IMR-90 (cell line): Measurements from ENCODE around the gene EPHB1.

Experiments used
- CEBPB ChIP-seq: IDR thresholded peaks from 2 replicates; pipeline ENCODE4 v1.6.1; 2012; ENCODE audit warnings: low read depth, low read length, improper control_type of control experiment
- CHD1 ChIP-seq: IDR thresholded peaks from 2 replicates; pipeline ENCODE4 v1.6.1; 2012; ENCODE audit warnings: low read depth, low read length, improper control_type of control experiment
- FOS ChIP-seq: fragments of 150-350 bp; IDR thresholded peaks from 2 replicates; pipeline ENCODE4 v1.6.1; 2016; ENCODE audit warnings: low read depth, low read length
- MAZ ChIP-seq: IDR thresholded peaks from 2 replicates; pipeline ENCODE4 v1.6.1; 2012; ENCODE audit warnings: low read depth, mild to moderate bottlenecking, low read length, improper control_type of control experiment, moderate library complexity, borderline replicate concordance
- NFE2L2 ChIP-seq: fragments of 150-350 bp; IDR thresholded peaks from 2 replicates; pipeline ENCODE4 v1.6.1; 2016; ENCODE audit warnings: low read depth, mild to moderate bottlenecking, low read length
- POLR2A ChIP-seq: IDR thresholded peaks from 2 replicates; pipeline ENCODE4 v1.6.1; 2012; ENCODE audit warnings: mild to moderate bottlenecking, low read depth, low read length
- RAD21 ChIP-seq: IDR thresholded peaks from 2 replicates; pipeline ENCODE4 v1.6.1; 2012; ENCODE audit warnings: low read length, improper control_type of control experiment
- RCOR1 ChIP-seq: IDR thresholded peaks from 2 replicates; pipeline ENCODE4 v1.6.1; 2012; ENCODE audit warnings: mild to moderate bottlenecking, low read length, improper control_type of control experiment; ENCODE audit not compliant: insufficient replicate concordance
- SMC3 ChIP-seq: fragments of 150-350 bp; IDR thresholded peaks from 2 replicates; pipeline ENCODE4 v1.6.1; 2016; ENCODE audit warnings: low read depth, mild to moderate bottlenecking, antibody characterized with exemption, low read length, moderate library complexity
- TF ChIP-seq, protein P1 (sequence below): conservative IDR thresholded peaks from 2 replicates; pipeline ENCODE4 v1.5.1; 2012; ENCODE audit warnings: mild to moderate bottlenecking, low read depth, low read length, improper control_type of control experiment
- TF ChIP-seq, protein P2 (sequence below): fragments of 150-350 bp; IDR thresholded peaks from 2 replicates; pipeline ENCODE4 v1.6.1; 2017; ENCODE audit warnings: mild to moderate bottlenecking, antibody characterized with exemption, low read length, low read depth

DNA sequence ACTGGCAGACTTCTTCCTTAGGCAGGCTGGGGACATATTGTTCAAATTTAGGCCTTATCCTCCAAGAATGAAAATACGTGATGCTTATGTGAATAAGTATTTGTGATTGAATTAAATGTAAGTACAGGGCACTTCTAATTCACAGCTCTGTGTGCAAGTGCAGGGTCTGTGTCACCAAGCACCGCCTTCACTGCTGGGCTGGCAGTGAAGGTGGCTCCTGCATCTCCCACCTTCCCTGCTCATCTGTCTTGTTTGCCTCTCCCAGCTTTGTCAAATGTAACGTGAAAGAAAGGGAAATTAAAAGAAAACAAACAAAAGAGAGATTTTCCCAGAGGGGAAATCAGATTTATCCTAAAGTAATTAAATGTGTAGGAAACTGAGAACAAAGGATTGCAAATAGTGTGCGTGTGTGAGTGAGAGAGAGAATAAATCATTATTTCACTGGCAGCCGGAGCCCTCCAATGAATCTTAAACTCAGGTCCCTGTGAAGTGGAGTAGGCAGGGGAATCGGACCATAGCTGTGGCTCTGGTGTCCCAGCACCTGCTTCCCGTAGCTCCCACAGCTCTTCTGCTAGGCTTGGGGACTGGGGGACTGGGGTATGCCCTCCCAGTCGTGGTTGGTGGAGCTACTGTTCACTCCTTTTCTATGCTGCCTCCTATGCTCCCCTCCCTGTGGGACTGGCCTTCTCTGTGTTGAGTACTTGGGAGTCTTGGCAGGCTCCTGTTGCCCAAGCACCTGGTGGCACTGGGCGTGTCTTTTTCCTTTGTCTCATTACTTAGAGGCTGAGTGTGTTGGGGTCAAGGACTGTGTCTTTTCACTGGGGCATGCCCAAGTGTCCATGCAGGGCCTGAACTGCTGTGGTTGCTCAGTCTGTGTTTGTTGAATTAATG, 222.2 kb downstream of the EPHB1 start:
- TF ChIP-seq, protein P1, sequence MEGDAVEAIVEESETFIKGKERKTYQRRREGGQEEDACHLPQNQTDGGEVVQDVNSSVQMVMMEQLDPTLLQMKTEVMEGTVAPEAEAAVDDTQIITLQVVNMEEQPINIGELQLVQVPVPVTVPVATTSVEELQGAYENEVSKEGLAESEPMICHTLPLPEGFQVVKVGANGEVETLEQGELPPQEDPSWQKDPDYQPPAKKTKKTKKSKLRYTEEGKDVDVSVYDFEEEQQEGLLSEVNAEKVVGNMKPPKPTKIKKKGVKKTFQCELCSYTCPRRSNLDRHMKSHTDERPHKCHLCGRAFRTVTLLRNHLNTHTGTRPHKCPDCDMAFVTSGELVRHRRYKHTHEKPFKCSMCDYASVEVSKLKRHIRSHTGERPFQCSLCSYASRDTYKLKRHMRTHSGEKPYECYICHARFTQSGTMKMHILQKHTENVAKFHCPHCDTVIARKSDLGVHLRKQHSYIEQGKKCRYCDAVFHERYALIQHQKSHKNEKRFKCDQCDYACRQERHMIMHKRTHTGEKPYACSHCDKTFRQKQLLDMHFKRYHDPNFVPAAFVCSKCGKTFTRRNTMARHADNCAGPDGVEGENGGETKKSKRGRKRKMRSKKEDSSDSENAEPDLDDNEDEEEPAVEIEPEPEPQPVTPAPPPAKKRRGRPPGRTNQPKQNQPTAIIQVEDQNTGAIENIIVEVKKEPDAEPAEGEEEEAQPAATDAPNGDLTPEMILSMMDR: no peak
- TF ChIP-seq CEBPB: no peak
- TF ChIP-seq POLR2A: no peak
- TF ChIP-seq RCOR1: no peak
- no peak for TF ChIP-seq CHD1
- TF ChIP-seq RAD21: no peak
- no peak for TF ChIP-seq NFE2L2
- TF ChIP-seq FOS: no peak
- TF ChIP-seq SMC3: no peak
- TF ChIP-seq MAZ: no peak
- TF ChIP-seq, protein P2, sequence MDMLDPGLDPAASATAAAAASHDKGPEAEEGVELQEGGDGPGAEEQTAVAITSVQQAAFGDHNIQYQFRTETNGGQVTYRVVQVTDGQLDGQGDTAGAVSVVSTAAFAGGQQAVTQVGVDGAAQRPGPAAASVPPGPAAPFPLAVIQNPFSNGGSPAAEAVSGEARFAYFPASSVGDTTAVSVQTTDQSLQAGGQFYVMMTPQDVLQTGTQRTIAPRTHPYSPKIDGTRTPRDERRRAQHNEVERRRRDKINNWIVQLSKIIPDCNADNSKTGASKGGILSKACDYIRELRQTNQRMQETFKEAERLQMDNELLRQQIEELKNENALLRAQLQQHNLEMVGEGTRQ: no peak
